Endothelial cell of hepatic sinusoid (primary cell): Measurements from ENCODE around the gene PNKD.
"Not testable (repeated sequence)": the region's sequence is repeated elsewhere in the genome, so short reads cannot be mapped to it uniquely, and the experiment has no call there.

Source experiments
- in situ Hi-C: cut with HindIII; loops from 2 replicates; pipeline ENCODE4 v1.10.0; 2017; ENCODE audit warnings: low sequenced_read_pairs

PNKD gene

GRCh38 chr2:218291318-218292047 is 21.2 kb downstream of the PNKD start:
- in situ Hi-C loops = no loop called here

GRCh38 chr2:218292048-218293014 is 22.0 kb downstream of the PNKD start, which contains the start of gene TMBIM1:
TMBIM1 (minus strand) TSS chr2:218292503; CDS start chr2:218282141, 10,362 bp downstream.
- in situ Hi-C loops = no loop called here

DNA sequence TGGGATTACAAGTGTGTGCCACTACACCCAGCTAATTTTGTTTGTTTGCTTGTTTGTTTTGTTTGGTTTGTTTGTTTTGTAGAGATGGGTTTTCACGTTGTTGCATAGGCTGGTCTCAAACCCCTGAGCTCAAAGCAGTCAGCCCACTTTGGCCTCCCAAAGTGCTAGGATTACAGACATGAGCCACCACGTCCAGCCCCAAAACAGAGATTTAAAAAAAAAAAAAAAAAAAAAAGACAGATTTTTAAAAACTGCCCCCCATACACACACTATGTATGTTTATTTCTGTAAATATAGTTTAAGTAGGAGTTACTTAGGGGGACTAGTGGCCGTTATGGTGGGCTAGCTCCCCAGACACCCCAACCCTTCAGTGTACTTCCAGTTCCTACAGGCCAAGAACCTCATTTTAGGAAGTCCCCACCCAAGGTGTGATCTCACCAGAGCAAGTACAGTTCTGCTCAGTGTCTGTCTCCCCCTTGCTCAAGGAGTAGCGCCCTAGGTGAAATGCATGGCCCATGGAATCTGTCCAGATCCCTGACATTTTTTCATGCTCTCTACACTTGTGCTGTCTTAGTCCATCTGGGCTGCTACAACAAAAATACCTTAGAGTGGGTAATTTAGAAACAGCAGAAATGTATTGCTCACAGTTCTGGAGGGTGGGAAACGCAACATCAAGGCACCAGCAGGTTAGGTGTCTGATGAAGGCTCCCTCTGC is 23.6 kb downstream of the PNKD start:
- in situ Hi-C loops = no loop called here

DNA sequence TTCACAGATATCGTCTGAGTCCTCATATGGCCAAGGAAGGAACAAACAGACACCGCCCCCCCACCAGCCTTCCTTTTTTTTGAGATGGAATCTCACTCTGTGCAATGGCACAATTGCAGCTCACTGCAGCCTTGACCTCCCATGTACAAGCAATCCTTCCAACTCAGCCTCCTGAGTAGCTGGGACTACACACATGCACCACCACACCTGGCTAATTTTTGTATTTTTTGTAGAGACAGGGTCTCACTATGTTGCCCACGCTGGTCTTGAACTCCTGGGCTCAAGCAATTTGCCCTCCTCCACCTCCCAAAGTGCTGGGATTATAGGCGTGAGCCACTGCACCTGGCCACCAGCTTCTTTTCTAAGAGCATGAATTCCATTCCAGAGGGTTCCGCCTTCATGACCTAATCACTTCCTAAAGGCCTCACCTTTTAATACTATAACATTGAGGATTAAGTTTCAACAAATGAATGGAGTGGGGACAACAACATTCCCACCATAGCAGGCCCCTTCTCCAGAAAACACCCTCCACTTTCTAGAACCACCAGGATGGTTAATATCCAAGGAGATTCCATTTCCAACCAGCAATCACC is 24.2 kb downstream of the PNKD start:
- in situ Hi-C loops = loop anchor here (5.0 kb wide), 2 partner anchors 63 to 108 kb away; partner anchors contain the start of gene CATIP

- in situ Hi-C loops = loop anchor here (5.0 kb wide), 2 partner anchors 62 to 107 kb away; partner anchors contain the start of gene CATIP
Observed at GRCh38 chr2:218295029-218295428, 24.7 kb downstream of the PNKD start.

DNA sequence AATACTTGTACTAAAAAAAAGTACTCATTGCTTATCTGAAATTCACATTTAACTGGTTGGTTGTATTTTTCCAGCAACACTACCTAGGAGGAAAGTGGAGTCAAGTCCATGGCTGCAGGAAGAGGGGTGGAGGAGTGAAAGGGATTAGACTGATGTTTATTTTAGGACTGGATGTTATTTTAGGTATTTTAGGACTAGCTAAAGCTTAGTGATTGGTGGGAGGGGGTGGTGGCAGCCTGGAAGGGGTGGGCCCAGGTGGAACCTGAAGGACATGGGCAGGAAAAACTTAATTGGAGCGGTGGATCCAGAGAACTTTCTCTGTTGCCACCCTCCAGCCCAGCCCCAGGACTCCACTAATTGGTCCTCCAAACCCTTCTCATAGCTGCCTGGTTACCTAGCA is 25.9 kb downstream of the PNKD start:
- in situ Hi-C loops = loop anchor here (5.0 kb wide), 2 partner anchors 61 to 106 kb away; partner anchors contain the start of gene CATIP

DNA sequence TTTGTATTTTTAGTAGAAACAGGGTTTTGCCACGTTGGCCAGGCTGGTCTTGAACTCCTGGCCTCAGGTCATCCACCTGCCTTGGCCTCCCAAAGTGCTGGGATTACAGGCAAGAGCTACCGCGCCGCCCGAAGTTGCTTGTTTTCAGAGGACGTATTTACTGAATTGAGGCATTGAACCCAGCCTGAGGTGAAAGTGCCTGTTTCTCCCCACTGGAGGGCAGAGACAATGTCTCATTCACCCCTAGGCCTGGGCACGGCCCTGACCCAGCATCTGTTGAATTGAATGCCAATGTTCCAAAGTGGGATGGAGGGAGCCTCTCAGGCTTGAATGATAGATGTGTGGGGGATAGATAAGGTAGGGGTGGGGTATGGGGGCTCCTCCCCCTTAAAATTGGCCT is 26.5 kb downstream of the PNKD start:
- in situ Hi-C loops = loop anchor here (5.0 kb wide), 2 partner anchors 60 to 105 kb away; partner anchors contain the start of gene CATIP

DNA sequence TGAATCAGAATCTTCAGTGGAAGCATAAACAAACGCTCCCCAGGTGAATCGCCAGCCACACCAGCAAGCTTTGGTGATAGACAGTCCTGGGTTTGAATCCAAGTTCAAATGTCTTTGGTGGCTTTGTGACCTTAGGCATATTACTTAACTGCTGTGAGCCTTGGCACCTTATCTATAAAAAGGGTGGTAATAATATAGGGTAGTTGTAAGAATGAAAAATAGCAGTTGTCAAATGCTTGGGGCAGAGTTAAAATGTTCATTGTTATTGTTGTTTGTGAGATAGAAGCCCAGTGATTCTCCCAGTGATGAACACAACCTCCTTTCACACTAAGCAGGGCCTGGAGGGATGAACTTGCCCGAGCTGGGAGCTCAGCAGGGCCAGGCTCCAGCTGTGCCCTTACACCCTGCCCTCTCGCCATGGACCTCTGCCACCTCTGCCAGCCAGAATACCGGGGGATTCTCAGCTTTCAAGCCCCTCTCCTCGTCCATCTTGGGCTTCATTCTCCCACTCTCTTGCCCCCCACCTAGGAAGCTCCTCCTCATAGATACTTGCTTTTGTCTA is 28.1 kb downstream of the PNKD start:
- in situ Hi-C loops = loop anchor here (5.0 kb wide), 2 partner anchors 59 to 104 kb away; partner anchors contain the start of gene CATIP

DNA sequence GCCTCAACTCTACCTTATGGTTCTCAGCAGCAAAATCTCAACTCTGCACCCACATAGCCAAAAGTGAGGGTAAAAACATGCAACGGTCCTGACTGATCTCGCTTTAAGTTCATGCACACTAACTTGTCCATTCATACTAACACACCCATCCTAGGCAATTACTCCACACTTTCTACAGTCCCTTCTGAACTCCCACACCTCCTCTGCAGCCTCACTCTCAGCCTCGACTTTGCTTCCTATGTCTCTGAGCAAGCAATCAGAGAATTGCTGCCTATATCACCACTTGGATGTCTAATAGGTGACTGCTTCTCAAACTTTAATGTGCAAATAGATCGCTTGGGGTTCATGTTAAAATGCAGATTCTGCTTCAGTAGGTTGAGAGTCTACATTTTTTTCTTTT is 29.8 kb downstream of the PNKD start:
- in situ Hi-C loops = no loop called here

GRCh38 chr2:218301176-218301819 is 31.0 kb downstream of the PNKD start:
- in situ Hi-C loops = no loop called here

GRCh38 chr2:218305383-218305782 is 35.1 kb downstream of the PNKD start:
- in situ Hi-C loops = loop anchor here (5.0 kb wide), 1 partner anchor 33 kb away; the partner anchor contains the start of genes AAMP and PNKD

- in situ Hi-C loops = loop anchor here (5.0 kb wide), 1 partner anchor 34 kb away; the partner anchor contains the start of genes AAMP and PNKD
Observed at GRCh38 chr2:218306184-218306920, 36.0 kb downstream of the PNKD start.

DNA sequence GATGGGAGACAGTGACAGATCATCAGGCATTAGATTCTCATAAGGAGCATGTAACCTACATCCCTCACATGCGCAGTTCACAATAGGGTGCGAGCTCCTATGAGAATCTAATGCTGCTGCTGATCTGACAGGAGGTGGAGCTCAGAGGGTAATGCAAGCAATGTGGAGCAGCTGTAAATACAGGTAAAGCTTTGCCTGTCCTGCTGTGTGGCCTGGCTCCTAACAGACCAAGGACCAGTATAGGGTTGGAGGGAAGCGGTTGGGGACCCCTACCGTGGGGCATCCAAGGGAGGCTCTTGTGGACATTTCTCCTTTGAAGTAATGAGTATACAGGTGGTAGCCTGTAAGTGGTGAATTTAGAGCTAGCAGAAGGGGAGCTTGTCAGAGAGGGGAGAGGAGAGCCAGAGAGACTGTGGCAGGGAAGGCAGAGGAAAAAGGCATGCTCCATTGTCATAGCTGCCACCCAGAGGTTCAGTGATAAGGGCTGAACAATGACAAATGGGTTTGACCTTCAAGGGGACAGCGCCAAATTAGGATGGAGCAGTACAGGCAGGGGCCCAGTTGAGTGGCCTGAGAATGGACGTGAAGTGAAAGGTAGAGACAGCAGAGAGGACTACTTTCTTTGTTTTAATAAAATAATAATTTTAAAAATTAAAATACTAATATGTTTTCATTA is 37.2 kb downstream of the PNKD start:
- in situ Hi-C loops = loop anchor here (5.0 kb wide), 1 partner anchor 35 kb away; the partner anchor contains the start of genes AAMP and PNKD

- in situ Hi-C loops = no loop called here
Observed at GRCh38 chr2:218310853-218311540, 40.7 kb downstream of the PNKD start.

DNA sequence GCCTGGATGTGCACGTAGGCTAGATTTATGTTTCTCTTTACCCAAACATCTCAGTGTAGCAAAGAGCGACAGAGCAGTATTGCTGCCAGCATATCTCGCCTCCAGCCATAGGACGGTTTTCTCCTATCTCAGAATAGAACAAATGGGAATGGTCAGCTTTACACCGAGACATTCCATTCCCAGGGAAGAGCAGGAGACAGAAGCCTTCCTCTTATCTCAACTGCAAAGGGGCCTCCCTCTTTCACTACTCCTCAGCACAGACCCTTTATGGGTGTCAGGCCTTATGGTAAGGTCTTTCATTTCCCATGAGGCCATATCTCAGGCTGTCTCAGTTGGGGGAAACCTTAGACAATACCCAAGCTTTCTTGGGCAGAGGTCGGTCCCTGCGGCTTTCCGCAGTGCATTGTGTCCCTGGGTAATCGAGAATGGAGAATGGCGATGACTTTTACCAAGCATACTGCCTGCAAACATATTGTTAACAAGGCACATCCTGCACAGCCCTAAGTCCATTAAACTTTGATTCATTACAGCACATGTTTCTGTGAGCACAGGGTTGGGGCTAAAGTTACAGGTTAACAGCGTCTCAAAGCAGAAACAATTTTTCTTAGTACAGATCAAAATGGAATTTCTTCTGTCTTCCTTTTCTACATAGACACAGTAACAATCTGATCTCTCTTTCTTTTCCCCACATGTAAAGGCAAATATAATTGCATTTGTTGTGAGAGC is 41.4 kb downstream of the PNKD start:
- in situ Hi-C loops = not testable (repeated sequence)

DNA sequence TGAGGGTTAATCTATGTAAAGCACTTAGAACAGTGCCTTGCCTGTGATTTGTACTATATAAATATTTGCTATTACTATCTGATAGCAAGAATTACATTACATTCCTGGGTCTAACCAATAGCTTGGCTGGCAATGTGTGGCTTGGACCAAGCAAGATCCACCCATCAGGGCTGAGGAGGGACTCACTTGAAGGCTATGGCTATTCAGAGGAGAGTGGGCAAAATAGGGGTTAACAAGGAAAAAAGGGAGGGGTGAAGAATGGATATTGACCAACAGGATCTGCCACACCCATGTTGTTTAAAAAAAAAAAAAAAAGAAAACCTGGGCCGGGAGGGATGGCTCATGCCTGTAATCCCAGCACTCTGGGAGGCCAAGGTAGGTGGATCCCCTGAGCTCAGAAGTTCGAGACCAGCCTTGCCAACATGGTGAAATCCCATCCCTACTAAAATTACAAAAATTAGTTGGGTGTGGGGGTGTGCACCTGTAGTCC is 42.0 kb downstream of the PNKD start:
- in situ Hi-C loops = no loop called here

DNA sequence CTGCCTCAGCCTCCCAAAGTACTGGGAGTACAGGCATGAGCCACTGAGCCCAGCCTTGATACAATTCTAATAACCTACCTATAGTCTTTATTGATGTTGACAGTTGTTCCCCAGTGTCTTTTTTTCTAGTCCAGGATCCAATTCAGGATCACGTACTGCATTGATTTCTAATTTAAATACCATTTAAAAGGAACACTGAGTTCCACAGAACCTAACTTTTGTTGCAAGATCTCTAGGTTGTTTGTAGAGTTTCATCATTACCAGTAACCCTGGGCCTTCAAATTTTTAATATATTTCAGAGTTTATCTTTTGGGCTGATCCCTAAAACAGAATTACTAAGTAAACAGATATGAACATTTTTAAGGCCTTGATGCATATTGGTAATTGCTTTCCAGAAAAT is 43.0 kb downstream of the PNKD start:
- in situ Hi-C loops = no loop called here
